HCT116 (cell line): ENCODE results near the gene HCAR1.
"Not testable (repeated sequence)": the region's sequence is repeated elsewhere in the genome, so short reads cannot be mapped to it uniquely, and the experiment has no call there.

Source experiments
- CEBPB ChIP-seq: IDR thresholded peaks from 2 replicates; pipeline ENCODE4 v1.6.1; 2012; ENCODE audit warnings: low read depth
- EZH2phosphoT487 ChIP-seq: fragments of 200-600 bp; IDR thresholded peaks from 2 replicates; pipeline ENCODE4 v1.6.1; 2018; ENCODE audit warnings: antibody characterized with exemption, borderline replicate concordance
- POLR2A ChIP-seq: IDR thresholded peaks from 2 replicates; pipeline ENCODE4 v1.7.0; 2011; ENCODE audit warnings: borderline replicate concordance; ENCODE audit not compliant: insufficient read depth, insufficient read length; ENCODE audit errors: extremely low read depth
- SRF ChIP-seq: IDR thresholded peaks from 2 replicates; pipeline ENCODE4 v1.6.1; 2012; ENCODE audit warnings: low read depth
- ZNF274 ChIP-seq: fragments of 200-500 bp; sonication (Bioruptor generic); IDR thresholded peaks from 2 replicates; pipeline ENCODE4 v1.6.1; 2014; ENCODE audit warnings: mild to moderate bottlenecking, low read depth, low read length, inconsistent platforms
- TF ChIP-seq, protein P1 (sequence below), 3 experiments: fragments of 200-600 bp in 1 of 3; sonication (generic) in 1 of 3; IDR thresholded peaks in 2 of 3; conservative IDR thresholded peaks in 1 of 3; 2 replicates each; pipeline ENCODE4 v1.5.1; 2012 to 2017; ENCODE audit warnings: low read depth in 2 of 3, low read length in 2 of 3, antibody characterized with exemption in 1 of 3, borderline replicate concordance in 1 of 3, control low read depth in 1 of 3, mild to moderate bottlenecking in 1 of 3, mixed read lengths in 1 of 3, mixed run types in 1 of 3, moderate library complexity in 1 of 3; ENCODE audit not compliant: insufficient read depth in 1 of 3

- TF ChIP-seq, protein P1, sequence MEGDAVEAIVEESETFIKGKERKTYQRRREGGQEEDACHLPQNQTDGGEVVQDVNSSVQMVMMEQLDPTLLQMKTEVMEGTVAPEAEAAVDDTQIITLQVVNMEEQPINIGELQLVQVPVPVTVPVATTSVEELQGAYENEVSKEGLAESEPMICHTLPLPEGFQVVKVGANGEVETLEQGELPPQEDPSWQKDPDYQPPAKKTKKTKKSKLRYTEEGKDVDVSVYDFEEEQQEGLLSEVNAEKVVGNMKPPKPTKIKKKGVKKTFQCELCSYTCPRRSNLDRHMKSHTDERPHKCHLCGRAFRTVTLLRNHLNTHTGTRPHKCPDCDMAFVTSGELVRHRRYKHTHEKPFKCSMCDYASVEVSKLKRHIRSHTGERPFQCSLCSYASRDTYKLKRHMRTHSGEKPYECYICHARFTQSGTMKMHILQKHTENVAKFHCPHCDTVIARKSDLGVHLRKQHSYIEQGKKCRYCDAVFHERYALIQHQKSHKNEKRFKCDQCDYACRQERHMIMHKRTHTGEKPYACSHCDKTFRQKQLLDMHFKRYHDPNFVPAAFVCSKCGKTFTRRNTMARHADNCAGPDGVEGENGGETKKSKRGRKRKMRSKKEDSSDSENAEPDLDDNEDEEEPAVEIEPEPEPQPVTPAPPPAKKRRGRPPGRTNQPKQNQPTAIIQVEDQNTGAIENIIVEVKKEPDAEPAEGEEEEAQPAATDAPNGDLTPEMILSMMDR (IDR thresholded peaks at IDR 0.05 in 2 of 3, conservative IDR thresholded peaks at IDR 0.05 in 1 of 3; ENCODE audit: borderline replicate concordance in 1 of 3, insufficient read depth in 1 of 3, low read depth in 2 of 3, low read length in 2 of 3): not testable (repeated sequence)
- not testable (repeated sequence) for TF ChIP-seq SRF, CEBPB, EZH2phosphoT487, POLR2A, ZNF274
Observed at GRCh38 chr12:122713491-122714188, 17.0 kb downstream of the HCAR1 start.
